PC-9 (cell line): ENCODE data around the gene TBX3.

ENCODE experiments used
- CTCF ChIP-seq: fragments of 200-600 bp; sonication (generic); conservative IDR thresholded peaks from 2 replicates; pipeline ENCODE4 v1.6.1; 2017; ENCODE audit warnings: mixed run types, antibody characterized with exemption, mild to moderate bottlenecking, moderate library complexity
- EZH2 ChIP-seq: fragments of 200-600 bp; sonication (generic); IDR thresholded peaks from 2 replicates; pipeline ENCODE4 v1.8.0; 2017; ENCODE audit warnings: antibody characterized with exemption, low read depth

- TF ChIP-seq CTCF (no peak), EZH2 (no peak)
Measured at GRCh38 chr12:114628199-114628598, 55.8 kb downstream of the TBX3 start.
